GM12864 (cell line): ENCODE results near the gene ZNF701.
"Not testable (repeated sequence)": the region's sequence is repeated elsewhere in the genome, so short reads cannot be mapped to it uniquely, and the experiment has no call there.

Source experiments
- DNase-seq: peaks from one replicate; pipeline ENCODE4 v3.0.0-alpha.2; 2011; ENCODE audit warnings: low read depth
- H3K4me3 ChIP-seq: 2 replicates; pipeline ENCODE4 v1.5.1; 2011; ENCODE audit warnings: mild to moderate bottlenecking, low read depth, low read length, control low read depth
- CTCF ChIP-seq: IDR thresholded peaks from 2 replicates; pipeline ENCODE4 v1.5.1; 2011; ENCODE audit warnings: low read depth, mild to moderate bottlenecking, moderate library complexity, low read length, control low read depth, inconsistent platforms; ENCODE audit errors: missing control alignments

Gene ZNF701

GRCh38 chr19:52626915-52627314, 56.8 kb downstream of the ZNF701 start:
- H3K4me3 ChIP-seq = no peak overlapping the region
- no peak for TF ChIP-seq CTCF
- no peak for DNase-seq

DNA sequence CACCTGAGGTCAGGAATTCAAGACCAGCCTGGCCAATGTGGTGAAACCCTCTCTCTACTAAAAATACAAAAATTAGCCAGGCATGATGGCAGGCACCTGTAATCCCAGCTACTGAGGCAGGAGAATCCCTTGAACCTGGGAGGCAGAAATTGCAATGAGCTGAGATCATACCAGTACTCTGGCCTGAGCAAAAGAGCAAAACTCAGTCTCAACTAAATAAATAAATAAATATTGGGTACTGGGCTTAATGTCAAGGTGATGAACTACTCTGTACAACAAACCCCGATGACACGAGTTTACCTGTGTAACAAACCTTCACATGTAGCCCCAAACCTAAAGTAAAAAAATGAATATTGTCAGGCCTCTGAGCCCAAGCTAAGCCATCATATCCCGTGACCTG, 57.4 kb downstream of the ZNF701 start:
- not testable (repeated sequence) for DNase-seq, H3K4me3 ChIP-seq

- H3K4me3 ChIP-seq = no peak overlapping the region
- TF ChIP-seq CTCF = no peak
- DNase-seq = no peak
Observed at GRCh38 chr19:52635786-52636570, 65.9 kb downstream of the ZNF701 start.
